HG03045 (cell line): ENCODE results near the gene C22orf39.

ENCODE experiments used
- ATAC-seq: cut with Tn5 transposase; IDR thresholded peaks from one replicate; pipeline ENCODE4 v1.9.1; 2021; ENCODE audit warnings: mild to moderate bottlenecking, moderate library complexity; ENCODE audit not compliant: unreplicated experiment

The C22orf39 gene, protein sequence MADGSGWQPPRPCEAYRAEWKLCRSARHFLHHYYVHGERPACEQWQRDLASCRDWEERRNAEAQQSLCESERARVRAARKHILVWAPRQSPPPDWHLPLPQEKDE

GRCh38 chr22:19447330-19448075, at the start of gene C22orf39:
Gene C22orf39 (minus strand): TSS chr22:19447711. CDS start chr22:19447688, 23 bp downstream.
- ATAC-seq: peak; percentile 75

DNA sequence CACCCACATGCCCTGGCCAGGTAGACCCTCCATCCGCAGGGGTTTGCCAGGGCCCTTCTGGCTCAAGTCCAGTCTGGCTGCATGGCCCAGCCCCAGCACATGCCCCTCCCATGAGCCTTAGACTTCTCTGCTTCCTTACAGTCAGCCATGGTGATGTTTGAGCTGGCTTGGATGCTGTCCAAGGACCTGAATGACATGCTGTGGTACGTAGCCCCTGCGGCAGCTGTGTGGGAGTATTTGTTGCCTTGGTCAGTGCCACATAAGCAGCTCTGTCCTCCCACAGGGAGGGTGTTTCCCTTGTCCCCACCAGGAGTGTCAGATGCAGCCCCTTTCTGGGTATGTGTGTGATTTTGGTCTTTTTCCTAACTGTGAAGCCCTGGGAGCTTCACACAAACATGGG, 49.7 kb upstream of the C22orf39 start:
- no peak for ATAC-seq

DNA sequence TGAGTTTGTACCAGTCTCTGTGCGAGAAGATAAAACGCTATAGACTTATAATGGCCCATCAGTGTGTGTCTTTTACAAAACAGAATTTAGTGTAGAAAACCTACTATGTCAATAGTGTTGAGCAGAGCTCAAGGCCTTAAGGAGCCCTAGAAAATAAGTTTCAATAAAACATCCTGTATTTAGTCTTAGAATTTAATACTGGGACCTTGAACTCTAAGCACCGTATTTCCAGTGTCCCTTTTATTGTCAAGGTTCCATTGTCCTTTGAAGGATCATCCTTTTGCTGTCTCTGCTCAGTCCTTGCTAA, 48.8 kb upstream of the C22orf39 start:
- ATAC-seq: no peak

DNA sequence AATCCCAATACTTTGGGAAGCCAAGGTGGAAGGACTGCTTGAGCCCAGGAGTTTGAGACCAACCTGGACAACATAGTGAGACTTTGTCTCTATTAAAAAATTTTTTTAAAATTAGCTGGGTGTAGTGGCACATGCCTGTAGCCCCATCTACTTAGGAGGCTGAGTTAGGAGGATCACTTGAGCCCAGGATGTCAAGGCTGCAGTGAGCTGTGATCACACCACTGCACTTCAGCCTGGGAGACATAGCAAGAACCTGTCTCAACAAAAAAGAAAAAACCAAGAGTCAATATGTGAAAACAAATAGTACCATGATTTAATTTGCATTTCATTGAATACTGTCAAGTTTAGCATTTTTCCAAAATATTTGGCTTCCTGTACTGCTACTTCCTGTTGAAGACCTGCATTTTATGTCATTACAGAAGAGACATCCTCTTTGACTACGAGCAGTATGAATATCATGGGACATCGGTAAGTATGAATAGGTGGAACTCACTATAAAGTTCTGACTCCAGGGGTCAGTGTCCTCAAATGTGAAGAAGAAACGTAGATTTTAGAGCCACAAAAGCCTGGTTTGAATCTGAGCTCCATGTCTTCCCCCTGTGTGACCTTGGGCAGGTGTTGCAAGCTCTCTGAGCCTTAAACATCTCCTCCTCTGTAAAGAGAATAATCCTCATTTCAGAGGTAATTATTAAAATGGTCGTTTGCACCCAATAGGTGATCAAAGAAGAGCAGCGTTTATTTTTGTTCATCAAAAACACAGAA, 48.2 kb upstream of the C22orf39 start:
- ATAC-seq: no peak

GRCh38 chr22:19494676-19495173, 47.2 kb upstream of the C22orf39 start:
- ATAC-seq: no peak

GRCh38 chr22:19494001-19494560, 46.6 kb upstream of the C22orf39 start:
- no peak for ATAC-seq

DNA sequence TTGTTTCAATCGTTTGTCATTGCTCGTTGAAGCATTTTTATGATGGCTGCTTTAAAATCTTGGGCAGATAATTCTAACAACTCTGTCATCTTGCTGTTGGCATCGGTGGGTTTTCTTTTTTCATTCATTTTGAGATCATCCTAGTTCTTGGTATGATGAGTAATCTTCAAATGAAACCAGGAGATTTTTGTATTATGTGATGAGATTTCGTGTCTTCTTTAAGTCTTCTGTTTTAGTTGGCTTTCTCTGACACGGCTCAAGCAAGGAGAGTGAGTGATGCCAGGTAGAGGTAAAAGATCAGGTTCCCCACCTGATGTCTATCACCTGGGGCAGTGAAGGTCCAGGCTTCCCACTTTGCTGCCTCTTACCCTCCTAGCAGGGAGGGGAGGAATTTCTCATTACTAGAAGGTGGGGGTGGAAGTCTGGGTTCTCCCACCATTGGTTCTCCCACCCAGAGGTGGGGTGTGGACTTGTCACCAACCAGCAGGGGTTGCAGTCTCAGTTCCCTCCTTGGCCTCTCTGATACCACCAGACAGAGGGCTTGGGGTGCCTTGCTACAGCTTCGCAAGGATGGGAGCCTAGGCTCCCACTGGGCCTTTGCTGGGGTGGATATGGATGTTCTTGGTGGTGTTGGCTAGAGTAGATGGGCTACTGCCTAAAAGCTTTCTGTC, 45.1 kb upstream of the C22orf39 start:
- ATAC-seq: no peak

DNA sequence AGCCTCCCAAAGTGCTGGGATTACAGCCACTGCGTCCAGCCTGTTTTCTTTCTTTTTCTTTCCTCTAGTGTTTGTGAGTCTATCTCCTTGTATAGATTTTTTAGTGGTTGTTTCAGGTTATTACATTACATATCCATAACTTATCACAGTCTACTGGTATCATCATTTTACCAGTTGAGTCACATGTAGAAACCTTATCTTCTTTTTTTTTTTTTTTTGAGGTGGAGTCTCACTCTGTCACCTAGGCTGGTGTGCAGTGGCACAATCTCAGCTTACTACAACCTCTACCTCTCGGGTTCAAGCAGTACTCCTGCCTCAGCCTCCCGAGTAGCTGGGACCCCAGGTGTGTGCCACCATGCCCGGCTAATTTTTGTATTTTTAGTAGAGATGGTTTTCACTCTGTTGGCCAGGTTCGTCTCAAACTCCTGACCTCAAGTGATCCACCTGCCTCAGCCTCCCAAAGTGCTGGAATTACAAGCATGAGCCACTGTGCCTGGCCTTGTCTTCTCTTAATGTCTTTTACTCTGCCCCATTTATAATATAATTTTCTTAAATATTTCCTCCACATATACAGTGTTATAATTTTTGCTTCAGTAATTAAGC, 43.2 kb upstream of the C22orf39 start:
- ATAC-seq: no peak

DNA sequence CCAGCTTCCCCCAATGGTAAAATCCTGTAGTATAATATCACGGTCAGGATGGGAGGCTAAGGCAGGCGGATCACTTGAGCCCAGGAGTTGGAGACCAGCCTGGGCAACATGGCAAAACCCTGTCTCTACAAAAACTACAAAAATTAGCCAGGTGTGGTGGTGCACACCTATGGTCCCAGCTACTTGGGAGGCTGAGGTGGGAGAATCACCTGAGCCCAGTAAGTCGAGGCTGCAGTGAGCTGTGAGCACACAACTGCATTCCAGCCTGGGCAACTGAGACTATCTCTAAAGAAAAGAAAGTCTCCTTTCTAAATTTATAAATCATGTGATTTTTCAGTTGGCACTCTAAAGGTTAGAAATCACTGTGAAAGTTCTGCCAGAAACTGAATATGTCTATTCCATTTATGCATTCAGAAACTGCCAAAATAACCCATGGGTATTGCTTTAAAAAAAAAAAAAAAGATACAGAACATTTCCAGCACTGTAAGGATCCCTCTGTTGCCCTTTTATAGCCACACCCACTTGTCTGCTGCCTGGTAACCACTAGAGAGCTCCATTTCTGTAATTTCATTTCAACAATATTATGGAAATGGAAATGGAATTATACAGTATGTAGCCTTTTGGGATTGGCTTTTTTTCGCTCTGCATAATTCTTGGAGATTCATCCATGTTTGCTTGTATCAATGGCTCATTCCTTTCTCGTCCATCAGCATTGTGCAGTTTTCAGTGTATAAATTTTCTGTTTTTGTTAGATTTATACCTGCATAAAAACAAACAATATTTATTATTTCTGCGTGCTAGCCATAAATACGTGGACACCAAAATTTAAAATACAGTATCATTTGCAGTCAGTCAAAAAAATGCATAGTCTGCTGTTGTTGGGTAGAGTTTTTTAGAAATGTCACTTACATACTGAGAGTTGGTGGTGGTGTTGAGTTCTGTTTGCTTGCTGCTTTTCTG, 41.7 kb upstream of the C22orf39 start:
- ATAC-seq: no peak

DNA sequence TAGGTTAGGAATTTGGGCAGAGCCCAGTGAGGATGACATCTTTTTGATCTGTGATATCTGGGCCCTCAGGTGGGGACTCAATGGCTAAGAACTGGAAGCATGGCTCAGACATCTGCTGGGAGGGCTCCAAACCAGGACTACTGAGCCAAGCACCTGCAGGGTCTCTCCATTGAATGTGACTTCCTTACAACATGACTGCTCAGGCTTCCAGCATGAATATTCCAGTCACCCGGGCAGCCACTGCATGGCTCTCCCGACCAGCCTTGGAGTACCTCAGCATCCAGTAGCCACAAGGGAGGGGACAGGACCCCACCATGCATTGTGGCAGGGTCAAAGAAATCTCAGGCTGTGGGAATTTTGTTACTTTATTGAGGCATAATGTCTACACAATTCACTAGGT, 40.8 kb upstream of the C22orf39 start:
- no peak for ATAC-seq

DNA sequence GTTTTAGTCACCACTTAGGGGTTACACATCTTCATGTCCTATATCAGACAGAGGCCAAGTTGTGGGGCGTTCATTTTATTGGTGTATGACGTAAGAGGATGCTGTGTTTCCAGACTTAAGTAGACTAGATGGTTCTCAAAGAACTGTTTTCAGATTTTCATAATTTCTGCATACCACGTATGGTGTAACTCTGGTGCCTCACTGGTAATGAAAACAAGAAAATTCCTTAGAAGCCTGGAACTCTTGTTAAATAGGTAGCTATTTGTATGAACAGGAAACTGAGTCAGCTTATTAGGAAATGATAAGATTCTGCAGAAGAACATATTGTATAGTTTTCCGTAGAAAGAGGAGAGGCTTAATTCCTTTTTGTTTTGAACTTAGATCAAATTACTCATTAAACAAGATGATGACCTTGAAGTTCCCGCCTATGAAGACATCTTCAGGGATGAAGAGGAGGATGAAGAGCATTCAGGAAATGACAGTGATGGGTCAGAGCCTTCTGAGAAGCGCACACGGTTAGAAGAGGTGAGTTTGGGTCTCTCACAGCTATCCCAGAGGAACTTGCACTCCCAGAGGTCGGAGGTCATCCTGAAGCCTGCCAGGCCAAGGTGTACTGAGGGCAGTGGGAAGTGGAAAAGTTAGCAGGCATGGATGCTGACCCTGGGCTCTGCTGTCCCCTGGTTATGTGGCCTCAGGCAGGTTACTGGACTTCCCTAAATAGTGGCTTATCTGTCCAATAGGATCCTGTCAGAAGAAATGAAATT, 36.2 kb upstream of the C22orf39 start:
- no peak for ATAC-seq

GRCh38 chr22:19482297-19482696, 34.8 kb upstream of the C22orf39 start:
- no peak for ATAC-seq

GRCh38 chr22:19480789-19481188, 33.3 kb upstream of the C22orf39 start:
- no peak for ATAC-seq

DNA sequence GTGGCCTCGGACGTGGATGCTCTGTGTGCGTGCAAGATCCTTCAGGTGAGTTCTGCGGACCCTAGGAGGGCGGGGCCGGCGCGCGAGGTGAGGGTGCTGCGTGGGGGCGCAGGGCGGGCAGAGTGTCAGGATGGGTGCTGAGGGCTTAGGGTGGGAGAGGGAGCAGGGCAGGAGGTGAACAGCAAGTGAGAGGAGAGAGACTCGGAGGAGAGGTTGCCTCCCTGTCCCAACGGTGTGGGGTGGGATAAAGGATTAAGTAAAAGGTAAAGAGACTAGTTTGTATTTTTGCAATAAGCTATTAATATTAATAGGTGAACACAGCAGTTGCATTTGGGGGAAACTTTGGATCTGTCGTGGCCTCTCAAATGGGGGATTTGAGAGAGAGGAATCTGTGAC, 32.7 kb upstream of the C22orf39 start:
- ATAC-seq: no peak

GRCh38 chr22:19479355-19480172, 32.1 kb upstream of the C22orf39 start, which contains the start of gene CDC45:
Gene CDC45 (plus strand): TSS chr22:19479920. CDS start chr22:19479969, 49 bp downstream.
- peak; percentile 90 for ATAC-seq

DNA sequence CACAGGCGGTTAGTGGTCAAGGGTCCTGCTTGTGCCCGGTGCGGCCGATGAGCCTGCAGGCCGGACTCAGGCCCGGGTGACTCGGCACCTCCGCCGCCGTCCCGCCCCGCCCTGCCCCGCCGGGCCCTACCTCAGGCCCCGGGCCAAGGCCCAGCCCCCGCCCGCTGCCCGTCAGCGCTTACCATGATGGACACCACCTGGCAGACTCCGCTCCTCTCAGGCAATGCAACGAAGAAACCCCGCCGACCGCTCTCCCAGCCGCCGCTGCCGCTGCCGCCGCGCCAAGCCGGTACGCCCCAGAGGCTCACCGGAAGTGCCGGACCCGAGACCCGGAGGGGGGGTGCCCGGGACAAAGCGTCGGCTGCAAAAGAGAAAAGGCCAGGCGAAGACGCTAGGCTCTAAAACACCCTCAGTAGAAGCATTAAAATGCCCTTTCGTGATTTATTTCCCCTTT, 31.4 kb upstream of the C22orf39 start, which contains the start of gene UFD1:
Gene UFD1, minus strand, starts transcription at position 293 of the 454 bp plus-strand sequence. Its CDS starts 108 bp downstream, at position 185.
- peak; percentile 54 for ATAC-seq

GRCh38 chr22:19478045-19478900, 30.8 kb upstream of the C22orf39 start:
- ATAC-seq: no peak
